Esophagus squamous epithelium (tissue), 5 donors: ENCODE data around the gene CLCF1. TPM values are rescaled to one million over a fixed set of nuclear protein-coding genes. Genes with fewer than 3 reads are reported as not detected.
A peak's percentile ranks its signal among the peaks of the same experiment; 100 is the strongest.

Experiments
- DNase-seq: peaks from one replicate; lab custom pipeline; 2025; lab: John Stamatoyannopoulos, UW
- H3K27ac ChIP-seq, 4 donors: fragments of 200-600 bp; sonication (generic); one replicate each; pipeline ENCODE4 v1.5.1; 2016 to 2019; ENCODE audit warnings: mild to moderate bottlenecking in 1 of 4
- H3K27me3 ChIP-seq, 4 donors: fragments of 200-600 bp; sonication (generic); 1 replicate in 3 of 4; 2 replicates in 1 of 4; pipeline versions ENCODE4 v1.5.1 to v1.6.0; 2017 to 2021; ENCODE audit warnings: antibody characterized with exemption in 1 of 4
- H3K36me3 ChIP-seq, 3 donors: fragments of 200-600 bp; sonication (generic); one replicate each; pipeline ENCODE4 v1.5.1; 2016 to 2019
- H3K4me1 ChIP-seq, 3 donors: fragments of 200-600 bp; sonication (generic); one replicate each; pipeline ENCODE4 v1.5.1; 2017 to 2019
- H3K4me3 ChIP-seq, 4 donors: fragments of 200-600 bp; sonication (generic); 1 replicate in 3 of 4; 2 replicates in 1 of 4; pipeline ENCODE4 v1.5.1; 2016 to 2019; ENCODE audit warnings: mild to moderate bottlenecking in 2 of 4, moderate library complexity in 1 of 4
- H3K9me3 ChIP-seq, 3 donors: fragments of 200-600 bp; sonication (generic); one replicate each; pipeline ENCODE4 v1.5.1; 2016 to 2019
- POLR2A ChIP-seq, 4 donors: fragments of 450-650 bp; IDR thresholded peaks; one replicate each; pipeline ENCODE4 v1.6.1; 2017; ENCODE audit warnings: antibody characterized with exemption in 4 of 4, mild to moderate bottlenecking in 4 of 4, moderate library complexity in 3 of 4
- WGBS, 2 donors: methylation state at CpG; one replicate each; pipeline ENCODE4 v1.1.5; 2018; 5-methylcytosine and 5-hydroxymethylcytosine counted together
- intact Hi-C: fragments of 100-400 bp; cut with DNase I; formaldehyde crosslinking; loops from one replicate; pipeline ENCODE4 v1.15.0; 2022
- total RNA-seq, 4 donors: library from RNA; depleted of rRNA; stranded (reverse); fragments of >200 nt; gene quantifications; one replicate each; pipeline ENCODE4 v1.1.0, GENCODE V29; 2016
- TF ChIP-seq, protein P1 (sequence below), 6 experiments: fragments of 450-650 bp in 4 of 6; fragments of 200-600 bp in 2 of 6; sonication (generic) in 2 of 6; IDR thresholded peaks; one replicate each; pipeline ENCODE4 v1.5.1; 2016 to 2019; ENCODE audit warnings: antibody characterized with exemption in 6 of 6, mild to moderate bottlenecking in 4 of 6, moderate library complexity in 4 of 6
- donor health status: DM: yes; HTN: yes; CAD: no.

CLCF1 gene
- total RNA-seq, 4 donors from 2014 or later, result 2.3 to 6.8 (median 2.7) TPM

DNA sequence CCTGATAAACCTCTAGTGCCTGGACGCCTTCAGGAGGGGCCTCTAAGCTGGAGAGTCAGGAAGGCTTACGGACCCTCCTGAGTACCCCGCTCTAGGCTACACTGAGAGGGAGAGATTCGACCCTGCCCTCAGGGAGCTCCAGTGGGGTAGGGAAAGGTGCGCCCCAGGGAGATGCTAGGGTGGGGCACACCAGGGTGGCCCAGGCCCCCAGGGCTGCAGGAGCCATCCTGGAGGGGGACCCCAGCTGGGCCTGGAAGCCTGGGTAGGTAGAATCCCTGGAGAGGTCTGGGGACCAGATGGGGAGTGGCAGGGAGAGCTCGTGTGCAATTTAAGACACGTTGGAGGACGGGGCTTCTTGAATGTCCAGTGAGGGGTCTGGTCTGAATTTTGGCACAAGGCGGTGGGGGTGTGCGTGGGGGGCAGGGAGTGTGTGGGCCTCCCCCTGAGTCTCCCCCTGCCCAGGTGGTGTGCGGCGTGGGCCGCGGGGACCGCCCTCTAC lies 46.8 kb upstream of the CLCF1 start:
- intact Hi-C loops, result no loop called here
- no peaks in the 10 kb centered on the region for H3K36me3 ChIP-seq
- 17% methylated on average over 2 to 3 of the region's 15 CpGs for WGBS, 2 donors
- TF ChIP-seq, protein P1, sequence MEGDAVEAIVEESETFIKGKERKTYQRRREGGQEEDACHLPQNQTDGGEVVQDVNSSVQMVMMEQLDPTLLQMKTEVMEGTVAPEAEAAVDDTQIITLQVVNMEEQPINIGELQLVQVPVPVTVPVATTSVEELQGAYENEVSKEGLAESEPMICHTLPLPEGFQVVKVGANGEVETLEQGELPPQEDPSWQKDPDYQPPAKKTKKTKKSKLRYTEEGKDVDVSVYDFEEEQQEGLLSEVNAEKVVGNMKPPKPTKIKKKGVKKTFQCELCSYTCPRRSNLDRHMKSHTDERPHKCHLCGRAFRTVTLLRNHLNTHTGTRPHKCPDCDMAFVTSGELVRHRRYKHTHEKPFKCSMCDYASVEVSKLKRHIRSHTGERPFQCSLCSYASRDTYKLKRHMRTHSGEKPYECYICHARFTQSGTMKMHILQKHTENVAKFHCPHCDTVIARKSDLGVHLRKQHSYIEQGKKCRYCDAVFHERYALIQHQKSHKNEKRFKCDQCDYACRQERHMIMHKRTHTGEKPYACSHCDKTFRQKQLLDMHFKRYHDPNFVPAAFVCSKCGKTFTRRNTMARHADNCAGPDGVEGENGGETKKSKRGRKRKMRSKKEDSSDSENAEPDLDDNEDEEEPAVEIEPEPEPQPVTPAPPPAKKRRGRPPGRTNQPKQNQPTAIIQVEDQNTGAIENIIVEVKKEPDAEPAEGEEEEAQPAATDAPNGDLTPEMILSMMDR (IDR thresholded peaks at IDR 0.05), result no peak
- no peak for TF ChIP-seq POLR2A (IDR thresholded peaks at IDR 0.05)
- peaks cover 38 to 78% (median 55%) of the 10 kb centered on the region in 3 donors for H3K4me1 ChIP-seq
- peaks cover 0 to 1% (median 0%) of the 10 kb centered on the region in 4 donors for H3K27me3 ChIP-seq
- H3K4me3 ChIP-seq, result peak overlapping the region; percentile 50 to 89 (median 68)
- H3K9me3 ChIP-seq, result no peaks in the 10 kb centered on the region
- peak overlapping the region; percentile 81 to 97 (median 90) for H3K27ac ChIP-seq
- no peak for DNase-seq

DNA sequence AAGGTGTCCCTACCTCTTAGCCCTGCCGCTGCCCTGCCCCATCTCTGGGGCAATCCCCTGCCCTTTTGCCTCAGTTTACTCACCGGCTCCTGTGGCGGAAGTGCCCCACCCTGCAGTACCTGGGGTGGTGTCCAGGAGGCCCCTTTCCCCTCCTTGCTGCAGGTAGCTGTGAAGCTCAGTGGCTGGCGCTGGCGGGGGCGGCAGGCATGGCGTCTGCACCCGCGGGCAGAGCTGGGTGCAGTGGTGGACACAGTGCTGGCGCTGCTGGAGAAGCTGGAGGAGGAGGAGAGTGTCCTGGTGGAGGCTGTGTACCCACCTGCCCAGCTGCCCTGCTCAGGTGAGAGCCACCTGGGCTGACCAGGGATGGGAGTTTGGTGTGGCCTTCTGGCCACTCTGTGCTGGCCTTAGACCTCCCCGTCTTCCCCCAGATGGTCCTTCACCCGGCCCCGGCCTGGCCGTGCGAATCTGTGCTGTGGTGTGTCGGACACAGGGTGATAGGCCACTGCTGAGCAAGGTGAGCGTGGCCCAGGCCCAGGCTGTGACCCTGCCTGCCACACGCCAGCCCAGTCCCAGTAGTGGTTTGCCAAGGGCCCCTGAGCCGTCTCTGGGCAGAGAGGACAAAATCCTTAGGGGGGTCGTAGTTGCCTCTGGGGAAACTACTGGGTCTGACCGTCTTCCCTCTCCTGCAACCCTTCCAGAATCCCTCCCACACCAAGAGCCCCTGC lies 46.1 kb upstream of the CLCF1 start:
- TF ChIP-seq POLR2A (IDR thresholded peaks at IDR 0.05), result no peak
- TF ChIP-seq, protein P1 (IDR thresholded peaks at IDR 0.05), result no peak
- Histone ChIP-seq H3K9me3 (no peaks in the 10 kb centered on the region), H3K4me1 (peaks cover 42 to 84% (median 59%) of the 10 kb centered on the region in 3 donors), H3K4me3 (no peak overlapping the region), H3K36me3 (no peaks in the 10 kb centered on the region), H3K27me3 (peaks cover 0 to 5% (median 0%) of the 10 kb centered on the region in 4 donors), H3K27ac (peak overlapping the region; percentile 4 to 97 (median 44))
- intact Hi-C loops, result no loop called here
- WGBS, 2 donors, result 71% methylated on average over 1 of the region's 21 CpGs; no CpG with 5 or more reads in 1 of the 2 donors
- DNase-seq, result no peak

DNA sequence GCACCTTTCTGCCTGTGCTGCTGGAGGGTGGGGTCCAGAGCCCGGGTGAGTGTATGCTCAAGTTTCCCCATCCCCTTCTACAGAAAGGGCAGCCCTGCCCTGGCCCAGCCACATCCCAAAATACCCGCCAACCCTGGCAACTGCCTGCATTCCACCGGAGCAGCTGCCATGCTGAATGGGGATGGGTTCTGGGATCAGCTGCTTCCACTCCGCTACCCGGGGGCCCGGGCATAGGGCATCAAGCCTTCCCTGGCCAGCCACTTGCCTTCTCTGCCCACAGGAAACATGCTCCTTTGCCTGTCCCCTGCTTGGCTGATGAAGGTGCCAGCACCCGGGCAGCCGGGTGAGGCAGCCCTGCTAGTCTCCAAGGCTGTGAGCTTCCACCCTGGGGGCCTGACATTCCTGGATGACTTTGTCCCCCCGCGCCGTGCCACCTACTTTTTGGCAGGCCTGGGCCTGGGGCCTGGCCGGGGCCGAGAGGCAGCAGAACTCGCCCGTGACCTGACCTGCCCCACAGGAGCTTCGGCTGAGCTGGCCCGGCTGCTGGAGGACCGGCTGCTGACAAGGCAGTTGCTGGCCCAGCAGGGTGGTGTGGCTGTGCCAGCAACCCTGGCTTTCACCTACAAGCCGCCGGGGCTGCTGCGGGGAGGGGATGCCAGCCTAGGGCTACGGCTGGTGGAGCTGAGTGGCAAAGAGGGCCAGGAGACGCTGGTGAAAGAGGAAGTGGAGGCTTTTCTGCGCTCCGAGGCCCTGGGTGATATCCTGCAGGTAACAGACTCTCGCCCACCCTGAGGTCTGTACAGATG lies 45.3 kb upstream of the CLCF1 start:
- Histone ChIP-seq H3K4me3 (no peak overlapping the region), H3K36me3 (no peaks in the 10 kb centered on the region), H3K27me3 (peaks cover 0 to 5% (median 0%) of the 10 kb centered on the region in 4 donors), H3K27ac (peak overlapping the region; percentile 4 to 62 (median 61)), H3K9me3 (no peaks in the 10 kb centered on the region), H3K4me1 (peaks cover 42 to 84% (median 59%) of the 10 kb centered on the region in 3 donors)
- WGBS, 2 donors, result 20 to 37% methylated on average over 2 to 12 of the region's 26 CpGs
- DNase-seq, result no peak
- TF ChIP-seq, protein P1 (IDR thresholded peaks at IDR 0.05), result no peak
- intact Hi-C loops, result no loop called here

DNA sequence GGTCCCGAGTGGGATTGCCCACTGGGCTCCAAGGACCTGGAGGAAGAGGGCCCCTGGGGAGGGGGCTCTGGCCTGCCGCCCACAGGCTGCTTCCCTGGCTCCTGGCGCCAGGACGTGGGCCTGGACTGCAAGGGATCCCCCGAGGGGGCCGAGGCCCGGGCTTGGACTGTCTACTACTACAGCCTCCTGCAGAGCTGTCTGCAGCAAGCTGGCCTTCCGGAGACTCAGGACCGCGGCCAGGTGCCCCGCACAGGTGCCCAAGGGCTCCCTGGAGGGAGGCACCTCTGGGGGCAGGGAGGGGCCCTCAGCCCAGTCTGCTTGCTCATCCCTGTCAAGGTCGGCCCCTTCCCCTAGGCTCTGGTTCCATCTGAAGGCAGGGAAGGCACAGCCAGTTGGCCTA lies 44.0 kb upstream of the CLCF1 start:
- H3K36me3 ChIP-seq, result no peaks in the 10 kb centered on the region
- no peak for DNase-seq
- H3K4me3 ChIP-seq, result no peak overlapping the region
- TF ChIP-seq, protein P1 (IDR thresholded peaks at IDR 0.05), result no peak
- no peak for TF ChIP-seq POLR2A (IDR thresholded peaks at IDR 0.05)
- intact Hi-C loops, result no loop called here
- peaks cover 42 to 75% (median 52%) of the 10 kb centered on the region in 3 donors for H3K4me1 ChIP-seq
- WGBS, 2 donors, result 55% methylated on average over 4 of the region's 12 CpGs; no CpG with 5 or more reads in 1 of the 2 donors
- peaks cover 0 to 13% (median 0%) of the 10 kb centered on the region in 4 donors for H3K27me3 ChIP-seq
- no peaks in the 10 kb centered on the region for H3K9me3 ChIP-seq
- peak overlapping the region; percentile 31 to 78 (median 60) for H3K27ac ChIP-seq
